Kidney capillary endothelial cell (primary cell): ENCODE results near the gene GARNL3.
A peak's percentile ranks its signal among the peaks of the same experiment; 100 is the strongest.

ENCODE experiments used
- DNase-seq: peaks from one replicate; pipeline ENCODE4 v3.0.0-alpha.2; 2018; ENCODE audit warnings: low spot score

The GARNL3 gene

DNA sequence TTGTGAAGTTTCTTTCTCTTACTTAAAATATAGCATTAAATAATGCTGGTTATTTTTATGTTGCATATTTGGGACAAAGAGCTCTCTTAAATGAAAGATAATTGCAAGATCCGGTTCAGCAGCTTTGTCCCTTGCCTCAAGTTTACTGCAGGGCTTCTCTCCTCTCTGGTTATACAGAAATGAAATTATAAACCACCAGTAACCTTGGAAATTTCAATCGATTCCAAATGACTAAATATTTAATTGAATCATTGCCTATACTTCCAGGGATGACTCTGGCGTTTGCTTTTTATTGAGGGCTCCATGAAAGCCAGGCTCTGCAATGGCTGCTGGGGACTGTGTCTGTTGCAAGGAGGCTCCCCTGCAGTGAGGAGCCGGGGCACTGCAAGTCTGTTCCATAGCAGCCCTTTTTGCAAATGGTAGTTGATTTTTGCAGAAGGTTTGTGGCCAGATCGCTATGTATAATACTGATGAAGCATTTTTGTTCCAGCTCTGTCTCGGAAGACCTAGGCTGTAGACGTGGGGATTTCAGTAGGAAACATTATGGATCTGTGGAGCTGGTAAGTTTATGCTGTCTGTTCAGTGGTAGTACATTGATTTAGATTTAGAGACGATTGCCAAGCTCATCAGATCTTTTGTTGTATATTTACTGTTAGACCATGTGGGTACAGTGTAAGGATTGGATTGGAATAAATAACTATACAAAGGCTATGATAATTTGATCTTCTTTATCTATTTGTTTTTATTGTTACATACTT is at the start of gene GARNL3:
Gene GARNL3 (plus strand): TSS at position 313 of the 758 bp plus-strand sequence. CDS start 104 bp downstream, at position 417.
- no peak for DNase-seq

DNA sequence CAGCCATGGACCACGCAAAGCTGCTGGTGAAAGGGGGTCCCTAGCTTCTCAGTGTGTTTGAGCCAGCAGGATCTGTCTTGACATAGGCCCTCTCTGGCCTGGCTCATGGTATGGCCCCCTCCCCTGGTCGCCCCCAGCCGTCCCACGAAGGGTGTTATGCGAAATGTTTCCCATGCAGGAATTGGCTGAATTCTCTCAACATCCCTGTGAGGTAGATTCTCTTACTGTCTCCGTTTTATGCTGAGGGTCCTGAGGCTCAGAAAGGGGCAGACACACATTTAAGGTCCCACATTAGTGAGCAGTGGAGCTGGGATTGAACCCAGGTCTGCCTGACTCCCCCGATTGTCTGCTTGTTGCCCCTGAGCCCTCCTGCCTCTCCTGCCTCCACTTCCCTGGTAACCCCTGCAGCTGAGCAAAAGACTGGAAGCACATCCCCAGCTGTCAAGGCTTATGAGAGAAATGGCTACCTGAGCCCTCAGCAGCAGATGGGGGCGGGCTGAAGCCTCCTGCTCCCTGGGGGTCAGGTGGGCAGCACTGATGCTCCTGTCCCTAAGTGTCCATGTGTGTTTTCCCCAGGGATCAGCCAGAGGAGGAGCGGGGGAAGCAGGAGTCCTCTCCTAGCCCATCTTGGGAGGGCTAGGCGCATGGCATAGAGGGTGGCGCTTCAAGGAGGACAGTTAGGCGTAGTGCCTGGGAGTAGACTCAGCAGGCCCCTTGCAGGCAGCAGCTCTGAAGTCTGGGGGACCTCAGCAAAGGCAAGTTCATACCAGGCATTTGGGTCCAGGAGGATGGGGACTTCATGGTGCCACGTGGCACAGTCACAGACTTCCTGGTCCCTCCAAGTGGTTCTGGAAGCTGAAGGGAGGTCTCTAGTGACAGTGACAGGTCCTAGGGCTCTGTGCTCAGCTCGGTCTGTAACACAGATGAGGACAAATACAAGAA is 49.0 kb upstream of the GARNL3 start:
- DNase-seq, result no peak

- DNase-seq, result no peak
These were observed 48.2 kb upstream of the GARNL3 start for GRCh38 chr9:127216210-127216887.

DNA sequence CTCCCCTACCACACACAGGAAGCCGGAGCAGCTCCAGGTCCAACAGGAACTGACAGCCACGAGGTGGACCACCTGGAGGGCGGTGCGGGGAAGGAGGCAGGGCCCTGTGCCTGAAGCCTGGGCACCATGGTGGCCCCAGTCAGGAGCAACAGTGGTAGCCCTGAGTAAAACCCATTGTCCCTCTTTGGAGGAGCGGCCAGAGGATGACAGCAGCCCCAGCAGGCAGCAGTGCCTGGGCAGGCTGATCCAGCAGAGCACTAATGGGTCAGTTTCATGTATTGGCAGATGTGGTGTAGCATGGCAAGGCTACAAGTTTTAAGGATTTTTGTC is 47.7 kb upstream of the GARNL3 start:
- no peak for DNase-seq

DNA sequence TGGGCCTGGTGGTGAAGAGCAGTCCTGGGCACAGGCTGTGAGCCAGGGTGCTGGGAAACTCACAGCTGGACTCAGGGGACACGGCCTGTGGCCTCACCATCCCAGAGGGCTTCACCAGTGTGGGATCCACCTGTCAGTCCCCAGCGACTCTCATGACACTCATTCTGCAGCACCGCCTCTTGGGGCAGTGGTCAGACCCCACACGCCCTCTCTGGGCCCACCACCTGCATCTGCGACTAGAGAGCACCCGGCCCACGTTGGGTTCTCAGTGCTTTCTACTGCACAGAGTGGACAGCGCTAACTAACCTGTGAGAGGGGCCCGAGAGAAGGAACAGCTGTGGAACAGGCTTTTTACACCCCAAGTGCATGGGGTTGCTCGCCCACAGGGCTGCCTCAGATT is 45.8 kb upstream of the GARNL3 start:
- DNase-seq, result no peak

DNA sequence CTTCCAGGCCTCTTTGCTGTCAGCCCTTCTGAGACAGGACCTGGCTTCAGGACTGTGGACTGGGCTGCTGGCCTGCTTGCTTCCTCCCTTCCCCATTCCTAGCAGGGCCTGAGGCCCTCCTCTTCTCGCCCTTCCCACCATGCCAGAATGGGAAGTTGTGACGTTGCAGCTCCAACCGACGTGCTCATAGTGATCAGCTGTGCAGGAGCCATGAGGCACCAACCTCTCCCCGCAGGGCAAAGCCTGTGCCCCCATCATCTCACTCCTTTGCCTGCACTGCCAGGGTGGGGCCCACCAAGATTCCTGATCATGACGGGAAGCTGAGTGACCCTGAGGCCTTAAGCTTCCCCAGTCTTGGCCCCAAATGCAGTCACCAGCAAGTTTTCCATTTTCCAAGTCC is 45.1 kb upstream of the GARNL3 start:
- DNase-seq, result no peak

- no peak for DNase-seq
These were observed 42.9 kb upstream of the GARNL3 start for GRCh38 chr9:127221695-127222094.

DNA sequence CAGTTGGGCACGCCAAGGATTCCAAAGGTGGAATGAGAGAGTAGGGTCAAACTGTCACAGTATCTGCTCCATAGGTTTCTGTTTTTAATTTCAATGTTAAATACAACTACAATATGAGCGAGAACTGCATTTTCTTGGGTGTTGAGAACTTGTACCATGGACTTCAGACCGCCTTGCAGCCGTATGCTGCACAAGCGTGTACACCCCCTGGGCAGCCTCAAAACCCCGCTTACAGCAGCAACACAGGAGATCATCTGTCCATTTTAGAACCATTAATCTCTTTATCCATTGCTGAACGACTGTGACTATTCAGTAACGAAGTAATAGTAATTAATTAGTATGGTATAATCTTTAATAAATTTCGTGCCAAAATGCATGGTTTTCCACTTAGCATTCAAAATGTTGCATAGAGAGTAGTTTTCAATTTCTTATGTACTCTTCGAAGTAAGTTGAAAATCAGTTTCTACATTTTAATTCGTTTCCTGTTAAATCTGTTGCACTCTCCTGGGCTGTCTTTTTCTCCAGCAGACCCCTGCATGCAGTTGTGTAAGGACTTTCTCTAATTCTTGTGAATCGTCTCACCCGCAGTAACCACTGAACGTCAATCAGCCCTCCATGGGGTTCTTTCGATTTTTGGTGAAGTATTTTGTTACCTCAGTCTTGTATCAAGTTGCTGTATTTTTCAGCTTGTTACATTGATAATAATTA is 42.0 kb upstream of the GARNL3 start:
- DNase-seq, result no peak

DNA sequence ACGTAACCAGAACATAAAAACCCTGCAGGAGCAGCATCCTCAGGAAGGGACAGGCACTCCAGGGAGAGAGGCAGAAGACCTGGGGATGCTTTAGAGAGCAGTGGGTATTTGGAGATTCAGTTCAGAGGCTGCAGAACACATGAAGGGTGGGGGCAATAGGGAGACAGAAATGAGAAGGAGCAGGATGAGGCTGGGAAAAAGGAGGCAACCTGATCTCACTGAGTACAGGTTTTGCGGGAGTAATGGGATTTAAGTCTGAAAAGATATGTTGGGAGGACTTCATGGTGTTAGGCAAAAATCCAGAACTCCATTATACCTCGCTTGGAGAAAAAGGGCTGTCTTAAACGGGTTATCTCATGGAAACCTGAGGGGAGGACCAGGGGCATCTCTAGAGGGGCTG is 41.3 kb upstream of the GARNL3 start:
- no peak for DNase-seq

GRCh38 chr9:127223810-127224177 is 40.8 kb upstream of the GARNL3 start:
- DNase-seq, result no peak

DNA sequence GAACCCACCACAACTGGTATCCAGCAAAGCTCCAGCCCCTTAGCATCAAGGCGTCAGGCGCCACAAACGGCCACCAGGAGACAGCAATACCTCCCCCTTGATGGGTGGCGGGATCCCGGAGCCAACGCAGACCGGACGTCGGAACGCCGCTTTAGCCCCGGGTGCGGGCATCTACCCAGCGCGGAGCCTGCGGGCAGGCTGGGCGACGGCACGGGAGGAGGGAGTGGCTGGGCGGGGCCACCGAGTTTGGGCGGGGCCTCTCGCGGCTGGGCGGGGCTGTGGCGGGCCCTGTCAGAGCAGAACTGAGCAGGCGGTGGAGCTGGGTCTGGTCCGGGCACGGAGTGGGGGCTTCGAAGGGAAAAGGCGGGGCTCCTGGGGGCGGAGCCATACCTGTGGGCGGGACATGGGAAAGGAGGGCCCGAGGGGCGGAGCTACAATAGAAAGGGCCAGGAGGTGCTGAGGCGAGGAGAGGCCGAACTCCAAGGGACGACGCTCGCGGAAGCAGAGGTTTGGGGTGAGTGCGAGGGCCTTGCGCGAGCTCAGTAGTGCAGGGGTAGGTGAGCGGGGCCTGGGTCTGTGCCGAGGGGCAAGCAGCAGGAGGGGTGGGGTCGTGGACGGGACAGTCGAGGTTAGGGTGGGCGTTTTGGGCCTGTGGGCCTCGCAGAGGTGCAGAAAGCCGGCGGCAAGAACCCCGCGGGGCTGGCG is 40.2 kb upstream of the GARNL3 start:
- DNase-seq, result peak; percentile 53

GRCh38 chr9:127224883-127225739 is 39.5 kb upstream of the GARNL3 start:
- peak; percentile 83 for DNase-seq

GRCh38 chr9:127225801-127226625 is 38.6 kb upstream of the GARNL3 start:
- no peak for DNase-seq

GRCh38 chr9:127229691-127230417 is 34.7 kb upstream of the GARNL3 start:
- no peak for DNase-seq

- no peak for DNase-seq
These were observed 32.9 kb upstream of the GARNL3 start for GRCh38 chr9:127231666-127232065.

- DNase-seq, result no peak
These were observed 31.6 kb upstream of the GARNL3 start for GRCh38 chr9:127232833-127233549.

DNA sequence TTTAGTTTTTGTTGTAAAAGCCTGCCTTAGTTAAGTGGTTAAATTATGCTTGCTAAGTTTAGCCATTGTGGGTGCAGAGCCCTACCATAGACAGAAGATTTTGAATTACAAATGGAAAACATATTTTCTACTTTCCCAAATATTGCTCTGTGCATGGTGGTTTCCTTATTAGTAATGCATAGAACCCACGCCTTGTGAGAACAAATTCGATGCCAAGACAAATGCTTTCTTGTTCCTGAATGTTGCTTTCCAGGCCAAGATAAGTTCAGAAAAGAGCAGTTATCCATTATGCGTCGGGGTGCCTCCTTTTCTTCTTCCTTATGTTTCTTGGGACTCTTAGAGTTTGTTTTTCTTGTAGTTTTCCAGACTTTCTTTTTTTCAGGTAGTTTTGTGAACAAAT is 31.0 kb upstream of the GARNL3 start:
- no peak for DNase-seq

DNA sequence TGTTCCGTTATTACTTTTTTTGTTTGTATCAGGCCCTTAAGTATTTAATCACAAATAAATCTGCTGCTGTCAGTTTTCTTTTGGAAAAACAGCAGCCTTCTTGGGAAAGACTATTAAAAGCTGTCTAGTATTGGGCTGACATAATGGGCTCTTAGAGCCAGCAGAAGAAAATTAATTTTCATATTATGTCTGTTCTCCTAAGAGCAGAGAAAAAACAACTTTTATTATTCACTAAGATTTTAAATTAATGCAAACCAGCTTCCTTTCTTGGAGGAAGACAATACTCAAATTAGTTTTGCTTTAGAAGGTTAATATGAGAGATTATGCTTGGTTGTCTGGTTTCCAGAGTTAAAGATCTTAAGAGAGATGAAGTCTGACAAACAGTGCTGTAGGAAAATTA is 30.6 kb upstream of the GARNL3 start:
- no peak for DNase-seq
